SH-SY5Y (cell line): ENCODE results near the gene GAB2.

ENCODE experiments used
- GATA2 ChIP-seq: IDR thresholded peaks from 2 replicates; pipeline ENCODE4 v1.6.1; 2011; ENCODE audit warnings: mild to moderate bottlenecking, low read depth, low read length
- GATA3 ChIP-seq: IDR thresholded peaks from 2 replicates; pipeline ENCODE4 v1.6.1; 2011; ENCODE audit warnings: low read depth, mild to moderate bottlenecking, low read length, moderate library complexity

GRCh38 chr11:78361228-78361627, 56.4 kb downstream of the GAB2 start:
- TF ChIP-seq GATA2 (no peak), GATA3 (no peak)
